HepG2 (cell line): Measurements from ENCODE around the gene TUT4.

ENCODE experiments used
- ESRRA ChIP-seq: sonication (generic); formaldehyde crosslinking; IDR thresholded peaks from 2 replicates; pipeline ENCODE4 v1.5.1; 2020; ENCODE audit warnings: mild to moderate bottlenecking, low read depth, missing genetic modification reagents
- FOXO1 ChIP-seq: sonication (generic); formaldehyde crosslinking; IDR thresholded peaks from 2 replicates; pipeline ENCODE4 v1.4.0; 2020; ENCODE audit warnings: missing genetic modification reagents
- POLR2AphosphoS5 ChIP-seq: IDR thresholded peaks from 2 replicates; pipeline ENCODE4 v1.6.1; 2012; ENCODE audit warnings: low read depth, low read length
- PRDM4 ChIP-seq: sonication (generic); formaldehyde crosslinking; IDR thresholded peaks from 2 replicates; pipeline ENCODE4 v1.9.0; 2021; ENCODE audit warnings: missing genetic modification reagents, borderline replicate concordance
- ZNF160 ChIP-seq: sonication (generic); formaldehyde crosslinking; IDR thresholded peaks from 2 replicates; pipeline ENCODE4 v1.8.0; 2022; ENCODE audit warnings: mild to moderate bottlenecking, inconsistent platforms, missing genetic modification reagents

- TF ChIP-seq PRDM4 (CRISPR knock-in tag): no peak
- no peak for TF ChIP-seq POLR2AphosphoS5
- no peak for TF ChIP-seq ZNF160 (CRISPR knock-in tag)
- no peak for TF ChIP-seq ESRRA (CRISPR knock-in tag)
- no peak for TF ChIP-seq FOXO1 (CRISPR knock-in tag)
Observed at GRCh38 chr1:52572387-52572786, 19.5 kb upstream of the TUT4 start.
